HepG2 (cell line): Measurements from ENCODE around the gene ARVCF. TPM values are rescaled to one million over a fixed set of nuclear protein-coding genes. Genes with fewer than 3 reads are reported as not detected.

ENCODE experiments used
- AKNA ChIP-seq: sonication (generic); formaldehyde crosslinking; IDR thresholded peaks from 2 replicates; pipeline ENCODE4 v1.4.0; 2020; ENCODE audit warnings: missing genetic modification reagents, borderline replicate concordance
- ATF5 ChIP-seq: sonication (generic); formaldehyde crosslinking; IDR thresholded peaks from 2 replicates; pipeline ENCODE4 v1.4.0; 2020; ENCODE audit warnings: mild to moderate bottlenecking, low read depth, missing genetic modification reagents
- CEBPG ChIP-seq: IDR thresholded peaks from 2 replicates; pipeline ENCODE4 v1.6.1; 2016
- GMEB2 ChIP-seq: IDR thresholded peaks from 2 replicates; pipeline ENCODE4 v1.6.1; 2016; ENCODE audit warnings: missing biosample characterization, missing genetic modification reagents, low read depth
- JDP2 ChIP-seq: sonication (generic); formaldehyde crosslinking; IDR thresholded peaks from 2 replicates; pipeline ENCODE4 v1.8.1; 2022; ENCODE audit warnings: missing genetic modification reagents, borderline replicate concordance
- MZF1 ChIP-seq: sonication (generic); formaldehyde crosslinking; IDR thresholded peaks from 2 replicates; pipeline ENCODE4 v1.8.1; 2023; ENCODE audit warnings: mild to moderate bottlenecking, missing genetic modification reagents, borderline replicate concordance
- SCMH1 ChIP-seq: sonication (generic); formaldehyde crosslinking; IDR thresholded peaks from 2 replicates; pipeline ENCODE4 v1.9.0; 2021; ENCODE audit warnings: missing genetic modification reagents, mild to moderate bottlenecking, borderline replicate concordance
- SOX5 ChIP-seq: IDR thresholded peaks from 2 replicates; pipeline ENCODE4 v1.6.1; 2016; ENCODE audit warnings: borderline replicate concordance
- SP140L ChIP-seq: sonication (generic); formaldehyde crosslinking; IDR thresholded peaks from 2 replicates; pipeline ENCODE4 v1.4.0; 2020; ENCODE audit warnings: missing genetic modification reagents, borderline replicate concordance
- ZBED4 ChIP-seq: sonication (generic); formaldehyde crosslinking; IDR thresholded peaks from 2 replicates; pipeline ENCODE4 v1.4.0; 2020; ENCODE audit warnings: missing genetic modification reagents, borderline replicate concordance
- ZBTB2 ChIP-seq: sonication (generic); formaldehyde crosslinking; IDR thresholded peaks from 2 replicates; pipeline ENCODE4 v1.8.0; 2022; ENCODE audit warnings: low read depth, missing genetic modification reagents
- ZNF136 ChIP-seq: sonication (generic); formaldehyde crosslinking; IDR thresholded peaks from 2 replicates; pipeline ENCODE4 v1.8.1; 2022; ENCODE audit warnings: low read depth, mild to moderate bottlenecking, moderate library complexity, missing genetic modification reagents
- ZNF530 ChIP-seq: sonication (generic); formaldehyde crosslinking; IDR thresholded peaks from 2 replicates; pipeline ENCODE4 v1.5.0; 2020; ENCODE audit warnings: low read depth, mild to moderate bottlenecking, missing genetic modification reagents
- ZNF747 ChIP-seq: sonication (generic); formaldehyde crosslinking; IDR thresholded peaks from 2 replicates; pipeline ENCODE4 v1.8.1; 2023; ENCODE audit warnings: missing genetic modification reagents, mild to moderate bottlenecking, borderline replicate concordance
- ZNF75D ChIP-seq: sonication (generic); formaldehyde crosslinking; IDR thresholded peaks from 2 replicates; pipeline ENCODE4 v1.8.1; 2023; ENCODE audit warnings: missing genetic modification reagents, mild to moderate bottlenecking, borderline replicate concordance
- polyA plus RNA-seq, 8 experiments: library from polyadenylated mRNA; depleted of rRNA in 3 of 8; stranded (reverse) in 7 of 8; unstranded in 1 of 8; fragments of >200 nt; fragmentation: Illumina TruSeq in 4 of 8; extraction: Trizol in 4 of 8; gene quantifications; 2 replicates each; pipeline versions ENCODE4 v1.2.1 to v1.2.3, GENCODE V29; 2011 to 2016; ENCODE audit warnings: low read depth in 4 of 8, missing spikeins in 1 of 8, mixed read lengths in 1 of 8; ENCODE audit not compliant: insufficient read depth in 1 of 8
- total RNA-seq, 5 experiments: library from RNA; depleted of rRNA; stranded (reverse); fragments of >200 nt; fragmentation: Illumina TruSeq; extraction: Trizol; gene quantifications; 2 replicates each; pipeline ENCODE4 v1.2.3, GENCODE V29; 2016; ENCODE audit warnings: low read depth in 1 of 5

The ARVCF gene
- total and polyA plus RNA-seq, 2 of the 13 experiments (the other 11 are each of a cell fraction or from before 2014, with no cell fraction given): 16.4 to 17.7 TPM

GRCh38 chr22:19959587-19960490 is 56.8 kb downstream of the ARVCF start (continued):
- TF ChIP-seq ATF5 (CRISPR knock-in tag) (no peak), MZF1 (CRISPR knock-in tag) (no peak), JDP2 (no peak), ZNF530 (no peak), ZNF747 (CRISPR knock-in tag) (no peak), AKNA (CRISPR knock-in tag) (no peak), CEBPG (CRISPR knock-in tag) (0 out of 2 replicates have a peak, but pooled peaks have one; percentile 27), ZBED4 (peak; percentile 82; the same call in 1 of the 2 replicates), GMEB2 (CRISPR knock-in tag) (no peak), ZNF75D (CRISPR knock-in tag) (no peak), ZBTB2 (no peak), SCMH1 (CRISPR knock-in tag) (no peak), SP140L (CRISPR knock-in tag) (no peak), SOX5 (peak; percentile 22; the same call in 1 of the 2 replicates), ZNF136 (no peak)
